GM18868 (cell line): ENCODE data around the gene MARVELD3.

Source experiments
- ATAC-seq: cut with Tn5 transposase; IDR thresholded peaks from one replicate; pipeline ENCODE4 v1.9.1; 2021; ENCODE audit warnings: mild to moderate bottlenecking, moderate library complexity; ENCODE audit not compliant: unreplicated experiment

MARVELD3 gene

GRCh38 chr16:71618429-71618828, 7.6 kb upstream of the MARVELD3 start:
- ATAC-seq = no peak

DNA sequence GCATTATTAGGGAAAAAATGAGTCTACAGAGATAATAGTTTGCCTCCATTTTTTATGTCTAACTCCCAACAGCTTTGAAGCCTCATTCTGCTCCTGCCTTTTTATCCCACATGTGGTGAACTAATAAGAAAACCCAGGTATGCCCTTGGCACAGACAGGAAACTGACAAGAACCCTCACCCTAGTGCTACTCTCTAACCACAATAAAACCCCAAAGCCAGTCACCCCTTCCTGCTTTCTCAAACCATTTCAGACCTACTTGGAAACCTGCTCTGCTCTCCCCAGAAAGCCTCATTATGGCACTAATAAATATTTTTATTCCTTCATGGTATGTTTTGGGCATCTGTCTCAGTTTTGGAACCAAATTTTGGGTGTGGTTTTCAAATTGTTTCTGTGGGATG, 3.9 kb upstream of the MARVELD3 start:
- ATAC-seq = no peak

DNA sequence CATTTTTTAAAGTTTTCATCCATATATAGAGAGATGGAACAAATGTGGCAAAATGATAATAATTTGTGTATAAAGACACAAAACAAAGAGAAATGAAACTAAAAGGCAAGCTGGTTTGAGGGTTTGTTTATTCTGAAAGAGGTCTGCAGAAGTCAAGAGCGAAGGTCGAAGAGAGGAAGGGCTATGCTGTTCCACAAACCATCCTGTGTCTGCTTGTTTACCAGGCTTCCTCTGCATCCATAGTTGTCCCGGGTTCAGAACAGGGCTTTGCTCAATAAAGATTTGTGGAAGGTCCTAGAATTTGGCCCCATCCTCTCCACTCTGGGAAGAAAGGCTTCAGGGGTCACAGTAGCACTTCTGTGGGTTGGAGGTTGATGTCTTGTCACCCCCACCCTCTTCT, 2.4 kb upstream of the MARVELD3 start:
- ATAC-seq = no peak

- ATAC-seq = no peak
These were observed 702 bp upstream of the MARVELD3 start for GRCh38 chr16:71625113-71625850.

DNA sequence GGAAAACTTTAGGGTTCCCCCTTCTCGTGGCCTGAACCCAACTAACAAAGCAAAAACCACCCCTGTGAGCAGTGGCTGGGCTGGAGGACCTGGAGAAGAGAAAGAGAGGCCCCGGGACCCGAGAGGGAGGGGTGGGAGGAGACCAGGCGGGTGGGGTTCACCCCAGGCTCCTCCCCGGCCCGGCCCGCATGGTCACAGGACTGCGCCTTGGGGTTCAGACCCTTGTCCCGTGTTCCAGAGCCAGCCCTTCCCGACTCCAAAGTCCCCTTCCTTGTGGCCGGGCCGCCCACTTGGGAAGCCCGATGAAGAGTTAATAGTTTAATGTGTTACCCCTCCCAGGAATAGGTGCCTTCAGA, 852 bp downstream of the MARVELD3 start:
- no peak for ATAC-seq

GRCh38 chr16:71627731-71628181, 1.8 kb downstream of the MARVELD3 start:
- ATAC-seq = no peak

GRCh38 chr16:71628810-71629209, 2.8 kb downstream of the MARVELD3 start:
- ATAC-seq = no peak

- ATAC-seq = no peak
These were observed 3.5 kb downstream of the MARVELD3 start for GRCh38 chr16:71629278-71630016.

DNA sequence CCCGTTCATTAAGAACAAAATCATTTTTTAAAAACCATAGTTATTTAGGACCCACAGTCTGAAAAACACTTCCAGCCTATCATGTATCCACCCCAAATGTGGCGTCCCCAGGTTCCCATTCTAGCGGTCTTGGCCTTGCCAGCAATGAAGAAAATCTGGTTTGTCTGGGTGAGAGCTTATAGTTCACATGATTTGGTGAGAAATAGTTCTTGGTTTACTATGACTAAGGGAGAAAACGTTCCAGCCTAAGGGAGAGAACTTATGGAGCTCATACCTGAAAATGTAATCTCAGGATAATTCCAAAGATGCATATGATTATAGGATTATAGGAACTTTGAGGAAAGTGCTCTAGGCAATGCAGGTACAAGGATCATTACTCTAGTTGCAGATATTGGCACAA, 4.8 kb downstream of the MARVELD3 start:
- ATAC-seq = no peak

- no peak for ATAC-seq
These were observed 5.8 kb downstream of the MARVELD3 start for GRCh38 chr16:71631776-71632175.

DNA sequence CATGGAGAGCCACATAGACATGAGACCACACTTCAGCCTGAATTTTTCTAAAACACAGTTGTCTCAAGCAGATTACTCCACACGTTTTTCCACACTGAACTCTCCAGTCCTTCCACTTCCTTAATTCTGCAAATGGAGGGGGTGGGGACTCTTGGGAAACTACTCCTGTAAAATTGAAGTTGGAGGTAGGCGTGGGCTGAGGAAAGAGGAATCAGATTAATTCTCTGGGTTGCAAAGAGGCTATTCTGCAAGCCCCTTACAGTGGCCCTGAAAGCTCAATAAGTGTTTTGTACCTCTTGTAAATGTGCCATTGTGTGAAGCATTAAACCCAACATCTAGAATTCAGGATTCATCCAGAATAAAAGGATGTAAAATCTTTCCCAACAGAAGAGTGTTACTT, 9.6 kb downstream of the MARVELD3 start:
- no peak for ATAC-seq

GRCh38 chr16:71637398-71637797, 11.4 kb downstream of the MARVELD3 start:
- ATAC-seq = no peak

- peak; percentile 52 for ATAC-seq
These were observed 19.5 kb downstream of the MARVELD3 start for GRCh38 chr16:71645450-71645849.

- ATAC-seq = no peak
These were observed 21.4 kb downstream of the MARVELD3 start for GRCh38 chr16:71647391-71647790.

DNA sequence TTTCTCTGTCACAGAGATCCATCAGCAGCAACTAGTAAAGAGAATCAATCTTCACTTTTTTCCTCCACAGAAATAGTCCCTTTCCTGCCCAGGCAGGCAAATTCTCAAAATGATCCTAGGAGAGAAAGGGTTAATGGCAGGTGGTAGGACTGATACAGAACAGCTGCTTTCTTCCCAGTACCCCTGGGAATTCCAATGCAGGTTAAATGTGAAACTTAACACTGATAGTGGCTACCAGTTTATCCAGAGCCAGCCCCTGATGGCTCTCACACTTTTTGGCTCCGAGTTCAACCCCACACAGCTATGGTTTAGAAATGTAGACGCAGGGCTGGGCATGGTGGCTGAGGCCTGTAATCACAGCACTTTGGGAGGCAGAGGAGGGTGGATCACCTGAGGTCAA, 22.2 kb downstream of the MARVELD3 start:
- ATAC-seq = no peak

DNA sequence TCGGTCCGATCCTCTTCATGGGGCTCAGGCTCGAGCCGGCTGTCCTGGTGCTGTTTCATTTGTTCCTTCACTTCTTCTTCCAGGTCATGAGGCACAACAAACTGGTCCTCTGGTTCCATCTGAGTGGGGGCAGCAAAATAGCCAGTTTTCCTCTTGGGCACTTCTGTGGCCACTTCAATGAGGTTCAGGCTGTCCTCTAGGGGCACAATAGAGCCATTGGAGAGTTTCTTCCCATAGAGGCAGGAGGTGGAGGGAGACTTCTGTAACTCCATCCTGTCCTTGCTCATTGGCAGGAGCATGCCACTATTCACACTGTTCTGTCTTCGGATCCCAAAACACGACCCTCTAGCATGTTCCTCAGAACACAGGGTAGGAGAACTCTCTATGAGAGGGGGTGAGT, 22.9 kb downstream of the MARVELD3 start:
- ATAC-seq = no peak

DNA sequence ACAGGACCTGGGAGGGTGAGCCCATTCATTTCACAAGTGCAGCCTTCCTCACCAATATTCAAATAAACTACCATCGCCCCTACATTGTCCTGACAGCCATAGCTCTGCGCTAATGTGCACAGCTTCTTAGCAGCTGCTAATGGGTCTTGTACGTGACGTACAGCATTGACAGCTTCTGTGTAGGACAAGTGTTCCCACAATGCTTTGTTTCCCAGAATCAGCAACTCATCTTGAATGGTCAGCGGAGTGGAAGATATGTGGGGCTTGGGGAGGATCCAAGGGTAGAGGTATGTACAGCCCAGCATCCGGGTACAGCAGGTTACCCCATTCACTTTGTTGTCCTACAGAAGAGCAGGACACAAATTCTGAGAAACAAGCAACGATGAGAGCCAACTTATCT, 23.7 kb downstream of the MARVELD3 start:
- ATAC-seq = no peak

GRCh38 chr16:71658771-71659170, 32.8 kb downstream of the MARVELD3 start:
- no peak for ATAC-seq

DNA sequence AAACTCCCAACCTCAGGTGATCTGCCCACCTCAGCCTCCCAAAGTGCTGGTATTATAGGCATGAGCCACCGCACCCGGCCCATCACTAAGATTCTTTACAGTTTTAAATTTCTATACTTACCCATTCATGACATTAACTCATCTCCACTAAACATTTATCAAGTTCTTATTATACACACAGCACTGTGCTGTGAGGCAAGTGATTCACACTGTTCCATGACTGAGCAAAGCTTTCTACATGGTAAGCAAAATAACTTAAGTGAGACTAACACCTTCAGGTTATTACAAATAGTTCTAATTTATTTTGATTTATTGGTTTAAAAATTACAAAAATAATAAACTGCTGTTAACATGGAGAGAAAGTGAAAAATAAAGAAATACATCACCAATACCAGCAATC, 33.5 kb downstream of the MARVELD3 start:
- ATAC-seq = no peak

- no peak for ATAC-seq
These were observed 40.3 kb downstream of the MARVELD3 start for GRCh38 chr16:71666264-71666663.

DNA sequence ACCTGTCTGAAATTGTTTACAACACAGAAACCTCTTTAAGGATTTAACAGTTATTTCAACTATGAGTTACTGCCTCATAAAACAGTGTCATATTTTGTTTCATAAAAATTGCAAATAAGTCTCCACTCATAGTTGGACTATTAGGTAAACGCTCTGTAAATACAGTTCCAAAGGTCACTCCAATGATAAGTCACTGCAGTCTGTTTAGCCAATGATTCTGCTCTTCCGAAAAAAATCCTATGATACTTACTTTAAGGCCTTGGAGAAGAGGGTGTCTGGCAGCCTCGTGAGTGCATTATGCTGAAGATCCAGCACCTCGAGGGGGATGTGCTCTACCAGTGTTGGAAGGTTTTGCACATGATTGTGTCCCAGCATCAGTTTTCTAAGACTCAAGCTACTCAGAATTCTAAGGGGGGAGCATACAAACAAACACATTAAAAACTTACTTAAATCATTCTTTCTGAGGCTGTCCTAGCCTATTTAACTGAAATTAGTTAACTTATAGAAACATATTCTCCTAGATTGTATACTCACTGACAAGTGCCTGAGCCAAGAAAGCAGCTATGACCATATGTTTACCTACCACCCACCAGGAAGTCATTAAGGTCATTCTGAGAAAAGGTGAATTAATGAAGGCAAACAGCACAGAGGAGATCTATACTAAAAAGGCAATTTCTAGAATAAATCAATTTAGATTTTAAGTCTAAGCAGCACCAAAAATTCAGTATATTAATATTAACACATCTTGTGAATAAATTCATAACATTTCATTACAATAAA, 41.1 kb downstream of the MARVELD3 start:
- ATAC-seq = no peak
